Measurements from ENCODE around the gene COL5A1. TPM values are rescaled to one million over a fixed set of nuclear protein-coding genes. Genes with fewer than 3 reads are reported as not detected.

Gene COL5A1
- total RNA-seq, 2 experiments from 2014 or later = 0.23 to 0.24 TPM

- DNase-seq = no peak
- H3K36me3 Mint-ChIP-seq = no peaks in the 10 kb centered on the region
- no peak overlapping the region for H3K27ac Mint-ChIP-seq
- H3K4me3 Mint-ChIP-seq = no peak overlapping the region
- H3K27me3 Mint-ChIP-seq = peaks cover 4% of the 10 kb centered on the region
- peaks cover 4% of the 10 kb centered on the region for H3K4me1 Mint-ChIP-seq
- H3K9me3 Mint-ChIP-seq = no peaks in the 10 kb centered on the region
Observed at GRCh38 chr9:134774410-134774809, 132.8 kb downstream of the COL5A1 start.

GRCh38 chr9:134775081-134775951, 133.7 kb downstream of the COL5A1 start:
- no peaks in the 10 kb centered on the region for H3K36me3 Mint-ChIP-seq
- no peak overlapping the region for H3K27ac Mint-ChIP-seq
- H3K4me1 Mint-ChIP-seq = peaks cover 3% of the 10 kb centered on the region

GRCh38 chr9:134776080-134776796, 134.6 kb downstream of the COL5A1 start:
- no peaks in the 10 kb centered on the region for H3K27me3 Mint-ChIP-seq
- no peak overlapping the region for H3K27ac Mint-ChIP-seq
- H3K4me3 Mint-ChIP-seq = no peak overlapping the region
- no peaks in the 10 kb centered on the region for H3K36me3 Mint-ChIP-seq
- H3K9me3 Mint-ChIP-seq = no peaks in the 10 kb centered on the region
- no peak for DNase-seq
- peaks cover 3% of the 10 kb centered on the region for H3K4me1 Mint-ChIP-seq

More at GRCh38 chr9:134775081-134775951, 133.7 kb downstream of the COL5A1 start:
- Mint-ChIP-seq H3K27me3 (peaks cover 4% of the 10 kb centered on the region), H3K9me3 (no peaks in the 10 kb centered on the region), H3K4me3 (no peak overlapping the region)
- no peak for DNase-seq

- no peak overlapping the region for H3K4me3 Mint-ChIP-seq
- no peak overlapping the region for H3K27ac Mint-ChIP-seq
- H3K27me3 Mint-ChIP-seq = no peaks in the 10 kb centered on the region
- H3K4me1 Mint-ChIP-seq = no peaks in the 10 kb centered on the region
- H3K36me3 Mint-ChIP-seq = no peaks in the 10 kb centered on the region
- DNase-seq = no peak
- no peaks in the 10 kb centered on the region for H3K9me3 Mint-ChIP-seq
Observed at GRCh38 chr9:134777153-134777552, 135.6 kb downstream of the COL5A1 start.

DNA sequence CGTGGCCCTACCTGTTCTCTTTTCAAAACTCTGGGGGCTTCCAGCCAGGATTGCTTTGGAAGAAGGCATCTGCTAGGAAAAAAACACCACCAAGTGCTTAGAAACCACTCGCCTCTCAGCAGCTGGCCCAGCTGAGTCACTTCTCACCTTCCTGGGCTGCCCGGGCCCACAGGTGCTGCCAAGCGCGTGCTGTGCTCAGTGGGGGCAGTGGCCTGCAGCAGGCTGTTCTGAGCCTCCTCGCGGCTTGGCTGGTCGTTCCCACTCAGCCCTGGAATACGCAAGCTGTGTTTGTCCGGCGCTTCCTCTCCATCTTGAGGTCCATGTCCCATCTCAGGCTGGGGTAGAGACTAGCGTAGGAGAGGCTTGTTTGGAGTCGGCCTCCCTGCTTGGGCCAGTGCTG, 136.6 kb downstream of the COL5A1 start:
- no peak overlapping the region for H3K27ac Mint-ChIP-seq
- H3K4me1 Mint-ChIP-seq = no peaks in the 10 kb centered on the region
- H3K9me3 Mint-ChIP-seq = no peaks in the 10 kb centered on the region
- no peaks in the 10 kb centered on the region for H3K36me3 Mint-ChIP-seq
- H3K4me3 Mint-ChIP-seq = no peak overlapping the region
- peaks cover 4% of the 10 kb centered on the region for H3K27me3 Mint-ChIP-seq
- no peak for DNase-seq

GRCh38 chr9:134778841-134779411, 137.3 kb downstream of the COL5A1 start:
- DNase-seq = no peak
- Mint-ChIP-seq H3K9me3 (no peaks in the 10 kb centered on the region), H3K4me1 (no peaks in the 10 kb centered on the region), H3K27me3 (peaks cover 4% of the 10 kb centered on the region), H3K36me3 (no peaks in the 10 kb centered on the region), H3K4me3 (no peak overlapping the region), H3K27ac (no peak overlapping the region)

- Mint-ChIP-seq H3K27ac (no peak overlapping the region), H3K9me3 (no peaks in the 10 kb centered on the region), H3K4me1 (no peaks in the 10 kb centered on the region), H3K27me3 (peaks cover 4% of the 10 kb centered on the region), H3K4me3 (no peak overlapping the region), H3K36me3 (no peaks in the 10 kb centered on the region)
- no peak for DNase-seq
Observed at GRCh38 chr9:134779640-134780039, 138.0 kb downstream of the COL5A1 start.

DNA sequence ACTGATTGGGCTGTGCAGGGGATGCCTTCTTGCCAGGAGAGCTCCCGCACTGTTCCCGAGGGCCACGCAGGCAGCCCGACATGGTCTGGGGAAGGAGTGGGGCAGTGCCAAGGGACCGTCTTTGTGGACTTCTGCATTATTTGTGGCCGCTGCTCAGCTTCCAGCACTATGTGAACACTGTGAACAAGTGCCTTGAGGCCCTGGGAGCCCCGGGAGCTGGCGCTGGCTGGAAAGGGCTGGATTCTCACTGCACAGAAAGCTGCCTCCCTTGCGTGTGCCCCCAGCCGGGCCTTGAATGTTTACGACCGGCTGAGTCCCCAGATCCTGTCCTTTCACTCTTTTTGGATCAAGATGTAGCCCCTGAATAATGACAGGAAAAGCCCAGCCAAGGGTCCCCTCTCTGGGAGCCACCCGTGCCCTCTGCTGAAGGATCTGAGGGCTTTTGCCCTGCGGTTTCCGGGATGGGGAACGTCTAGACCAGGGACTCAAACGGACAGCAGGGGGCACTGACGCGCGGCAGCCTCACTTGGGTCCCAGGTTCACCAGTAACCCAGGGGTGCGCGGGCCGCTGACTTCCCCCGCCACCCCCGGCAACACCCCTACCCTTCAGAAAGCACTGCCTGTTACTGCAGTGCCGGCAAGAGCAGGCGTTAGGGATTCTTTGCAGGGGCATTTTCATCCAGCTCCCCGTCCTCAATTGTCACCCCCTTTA, 140.1 kb downstream of the COL5A1 start:
- DNase-seq = no peak
- Mint-ChIP-seq H3K4me3 (no peak overlapping the region), H3K9me3 (no peaks in the 10 kb centered on the region), H3K27me3 (peaks cover 4% of the 10 kb centered on the region), H3K36me3 (no peaks in the 10 kb centered on the region), H3K27ac (no peak overlapping the region), H3K4me1 (no peaks in the 10 kb centered on the region)

- no peak for DNase-seq
- peaks cover 4% of the 10 kb centered on the region for H3K27me3 Mint-ChIP-seq
- H3K4me3 Mint-ChIP-seq = no peak overlapping the region
- H3K9me3 Mint-ChIP-seq = no peaks in the 10 kb centered on the region
- H3K36me3 Mint-ChIP-seq = no peaks in the 10 kb centered on the region
- no peaks in the 10 kb centered on the region for H3K4me1 Mint-ChIP-seq
- H3K27ac Mint-ChIP-seq = no peak overlapping the region
Observed at GRCh38 chr9:134782921-134783698, 141.5 kb downstream of the COL5A1 start.

DNA sequence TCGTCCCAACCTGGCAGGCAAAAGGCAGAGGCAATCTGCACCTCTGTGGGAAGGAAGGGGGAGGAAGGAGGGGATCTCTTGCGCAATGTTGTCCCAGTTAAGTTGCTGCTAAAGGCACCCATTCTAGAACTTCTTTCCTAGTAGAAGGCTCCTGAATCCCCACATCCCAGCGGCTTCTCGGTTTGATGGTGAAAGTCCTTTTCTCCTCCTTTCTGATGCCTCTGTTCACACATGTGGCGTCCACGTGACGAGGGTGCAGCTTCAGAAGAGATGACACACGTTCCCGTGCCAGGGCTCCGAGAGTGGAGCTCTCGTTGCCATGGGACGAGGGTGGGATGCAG, 142.1 kb downstream of the COL5A1 start:
- DNase-seq = no peak
- H3K4me3 Mint-ChIP-seq = no peak overlapping the region
- no peaks in the 10 kb centered on the region for H3K4me1 Mint-ChIP-seq
- H3K9me3 Mint-ChIP-seq = no peaks in the 10 kb centered on the region
- H3K27ac Mint-ChIP-seq = no peak overlapping the region
- H3K27me3 Mint-ChIP-seq = peaks cover 4% of the 10 kb centered on the region
- H3K36me3 Mint-ChIP-seq = no peaks in the 10 kb centered on the region

DNA sequence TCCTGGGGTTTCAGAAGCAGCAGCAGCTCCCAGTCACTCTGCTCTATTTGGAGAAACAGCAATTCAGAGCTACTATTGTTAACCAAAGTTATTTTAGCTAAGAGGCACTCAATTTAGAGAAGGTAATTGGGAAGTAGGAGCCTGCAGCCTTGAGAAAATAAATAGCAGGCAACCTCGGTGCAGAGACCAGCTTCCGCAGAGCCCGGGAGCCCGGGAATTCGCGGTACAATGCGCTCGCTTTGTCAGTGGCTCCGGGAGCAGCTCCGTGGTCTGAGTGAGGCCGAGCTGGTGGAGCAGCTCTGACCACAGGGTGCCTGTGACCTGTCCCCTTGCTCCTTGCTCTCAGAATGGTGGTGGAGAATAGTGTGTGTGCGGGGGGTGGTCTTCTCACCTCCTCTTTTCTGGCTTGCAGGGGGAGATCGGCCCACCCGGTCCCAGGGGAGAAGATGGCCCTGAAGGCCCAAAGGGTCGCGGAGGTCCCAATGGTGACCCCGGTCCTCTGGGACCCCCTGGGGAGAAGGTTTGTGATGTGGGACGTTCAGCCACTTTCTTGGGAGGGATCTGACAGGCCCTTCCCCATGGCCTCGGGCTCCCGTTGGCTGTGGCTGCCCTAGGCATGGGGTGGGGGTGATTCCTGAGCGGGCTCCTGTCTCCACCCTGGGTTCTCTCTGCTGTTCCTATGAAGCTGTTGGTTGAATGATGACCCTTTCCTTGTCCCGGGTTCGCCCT, 143.1 kb downstream of the COL5A1 start:
- peaks cover 4% of the 10 kb centered on the region for H3K27me3 Mint-ChIP-seq
- H3K27ac Mint-ChIP-seq = no peak overlapping the region
- H3K4me1 Mint-ChIP-seq = no peaks in the 10 kb centered on the region
- H3K4me3 Mint-ChIP-seq = no peak overlapping the region
- H3K36me3 Mint-ChIP-seq = no peaks in the 10 kb centered on the region
- DNase-seq = no peak
- no peaks in the 10 kb centered on the region for H3K9me3 Mint-ChIP-seq

GRCh38 chr9:134785325-134786108, 143.9 kb downstream of the COL5A1 start:
- no peak for DNase-seq
- no peaks in the 10 kb centered on the region for H3K4me1 Mint-ChIP-seq
- peaks cover 4% of the 10 kb centered on the region for H3K27me3 Mint-ChIP-seq
- no peak overlapping the region for H3K4me3 Mint-ChIP-seq
- H3K27ac Mint-ChIP-seq = no peak overlapping the region
- no peaks in the 10 kb centered on the region for H3K36me3 Mint-ChIP-seq
- H3K9me3 Mint-ChIP-seq = no peaks in the 10 kb centered on the region
